GM18867 (cell line): Measurements from ENCODE around the gene CASP4.
A peak's percentile ranks its signal among the peaks of the same experiment; 100 is the strongest.
"Not testable (repeated sequence)": the region's sequence is repeated elsewhere in the genome, so short reads cannot be mapped to it uniquely, and the experiment has no call there.

ENCODE experiments used
- ATAC-seq: cut with Tn5 transposase; IDR thresholded peaks from one replicate; pipeline ENCODE4 v1.9.1; 2021; ENCODE audit warnings: mild to moderate bottlenecking, moderate library complexity; ENCODE audit not compliant: unreplicated experiment

CASP4 gene

GRCh38 chr11:104957280-104957679 lies 11.1 kb downstream of the CASP4 start:
- no peak for ATAC-seq

- ATAC-seq: no peak
These were observed 11.8 kb downstream of the CASP4 start for GRCh38 chr11:104956528-104956927.

DNA sequence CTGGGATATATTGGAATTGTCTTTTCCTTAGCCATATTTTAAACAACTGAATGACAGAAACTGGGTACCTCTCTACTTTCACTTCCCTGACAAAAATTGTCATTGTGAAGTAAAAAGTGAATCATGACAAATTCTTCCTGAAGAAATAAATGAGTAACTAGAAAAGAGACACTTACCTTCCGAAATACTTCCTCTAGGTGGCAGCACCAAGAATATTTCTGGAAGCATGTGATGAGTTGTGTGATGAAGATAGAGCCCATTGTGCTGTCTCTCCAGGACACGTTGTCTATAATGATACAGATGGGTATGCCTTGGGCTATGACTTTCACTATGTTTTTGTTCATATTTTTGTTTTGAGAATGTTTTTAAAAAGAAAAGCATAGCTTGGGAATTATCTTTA lies 21.5 kb downstream of the CASP4 start:
- peak; percentile 96 for ATAC-seq

GRCh38 chr11:104944076-104944475 lies 24.3 kb downstream of the CASP4 start:
- ATAC-seq: no peak

GRCh38 chr11:104943561-104943960 lies 24.8 kb downstream of the CASP4 start:
- ATAC-seq: no peak

GRCh38 chr11:104934594-104934993 lies 33.8 kb downstream of the CASP4 start:
- no peak for ATAC-seq

- ATAC-seq: not testable (repeated sequence)
These were observed 34.3 kb downstream of the CASP4 start for GRCh38 chr11:104934073-104934472.

DNA sequence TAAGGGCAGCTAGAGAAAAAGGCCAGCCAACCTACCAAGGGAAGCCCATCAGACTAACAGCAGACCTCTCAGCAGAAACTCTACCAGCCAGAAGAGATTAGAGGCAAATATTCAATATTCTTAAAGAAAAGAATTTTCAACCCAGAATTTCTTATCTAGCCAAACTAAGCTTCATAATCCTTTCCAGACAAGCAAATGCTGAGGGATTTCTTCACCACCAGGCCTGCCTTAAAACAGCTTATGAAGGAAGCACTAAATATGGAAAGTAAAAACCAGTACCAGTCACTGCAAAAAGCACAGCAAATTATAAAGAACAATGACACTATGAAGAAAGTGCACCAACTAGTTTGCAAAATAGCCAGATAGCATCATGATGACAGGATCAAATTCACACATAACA lies 39.6 kb downstream of the CASP4 start:
- no peak for ATAC-seq

DNA sequence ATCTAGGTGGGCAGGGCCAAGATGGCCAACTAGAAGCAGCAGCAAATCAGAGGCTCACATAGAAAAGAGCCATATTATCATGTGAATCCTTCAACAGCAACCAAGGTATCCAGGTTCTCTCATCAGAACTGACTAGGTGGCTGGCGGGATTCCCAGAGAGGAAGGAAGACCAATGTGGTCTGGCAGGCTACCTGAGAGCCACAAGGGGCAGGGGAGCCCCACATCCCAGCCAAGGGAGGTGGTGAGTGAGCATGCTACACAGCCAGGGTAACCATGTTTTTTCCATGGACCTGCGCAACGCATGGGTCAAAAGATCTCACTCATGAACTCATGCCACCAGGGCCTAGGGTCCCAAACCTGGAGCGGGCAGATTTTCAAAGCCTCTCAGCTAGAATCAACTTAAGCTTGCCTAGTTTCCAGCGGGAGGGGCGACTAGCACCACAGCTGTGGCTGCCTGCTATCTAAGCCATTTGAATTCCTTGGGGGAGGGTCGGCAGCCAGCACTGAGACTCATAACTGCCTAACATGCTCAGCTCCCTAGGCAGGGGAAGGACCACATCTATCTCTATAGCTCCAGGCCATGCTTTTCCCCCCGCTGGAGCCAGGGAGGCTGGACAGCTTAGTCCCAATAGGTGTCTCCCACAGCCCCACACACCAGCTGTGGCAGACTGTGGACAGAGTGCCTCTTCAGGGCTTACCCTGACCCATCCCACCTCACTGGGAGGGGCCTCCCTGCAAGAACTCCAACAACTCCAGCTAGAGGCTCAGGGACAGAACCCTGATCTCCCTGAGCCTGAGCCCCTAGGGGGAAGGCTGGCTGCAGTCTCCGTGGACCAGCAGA lies 41.4 kb downstream of the CASP4 start:
- ATAC-seq: no peak

DNA sequence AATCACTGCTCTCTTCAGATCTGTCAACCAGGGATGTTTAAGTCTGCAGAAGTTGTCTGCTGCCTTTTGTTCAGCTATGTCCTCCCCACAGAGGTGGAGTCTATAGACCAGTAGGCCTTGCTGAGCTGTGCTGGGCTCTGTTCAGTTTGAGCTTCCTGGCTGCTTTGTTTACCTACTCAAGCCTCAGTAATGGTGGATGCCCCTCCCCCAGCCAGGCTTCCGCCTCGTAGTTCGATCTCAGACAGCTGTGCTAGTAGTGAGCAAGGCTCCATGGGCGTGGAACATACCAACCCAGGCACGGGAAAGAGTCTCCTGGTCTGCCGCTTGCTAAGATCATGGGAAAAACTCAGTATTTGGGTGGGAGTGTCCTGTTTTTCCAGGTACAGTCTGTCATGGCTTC lies 42.5 kb downstream of the CASP4 start:
- no peak for ATAC-seq

DNA sequence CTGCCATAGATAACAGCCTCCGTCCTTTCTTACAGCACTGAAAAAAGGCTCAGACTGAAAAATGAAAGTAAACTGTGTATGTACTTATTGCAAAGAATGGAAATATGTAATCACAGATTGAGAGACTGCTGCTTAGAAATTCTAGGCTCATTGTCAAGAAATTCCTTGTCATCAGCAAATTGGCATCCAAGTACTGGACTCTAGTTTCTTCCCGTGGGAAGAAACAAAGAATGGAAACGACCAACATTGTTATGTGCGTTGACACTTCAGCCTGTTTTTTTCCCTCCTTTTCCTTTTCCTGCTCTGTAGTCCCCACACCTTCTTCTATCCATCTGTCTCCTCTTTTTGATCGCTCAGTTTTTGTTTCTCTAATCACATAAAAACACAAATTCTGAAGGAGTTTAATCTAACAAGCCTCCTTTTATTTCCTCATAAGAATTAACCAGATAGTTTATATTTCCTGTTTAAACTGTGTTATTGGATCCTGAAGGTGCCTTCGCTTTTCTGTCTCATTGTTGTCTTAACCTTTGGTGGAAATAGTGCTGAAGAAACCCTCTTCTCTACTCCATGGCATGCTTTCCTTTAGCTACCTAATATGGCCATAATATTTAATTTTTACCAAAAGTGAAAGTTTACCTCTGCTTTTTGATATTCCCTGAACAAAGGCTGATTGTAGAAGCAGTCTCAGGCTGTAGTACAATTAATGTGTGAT lies 50.1 kb downstream of the CASP4 start:
- peak; percentile 68 for ATAC-seq

GRCh38 chr11:104917271-104918112 lies 50.9 kb downstream of the CASP4 start:
- ATAC-seq: peak; percentile 17

GRCh38 chr11:104916442-104916841 lies 51.9 kb downstream of the CASP4 start:
- ATAC-seq: no peak

- no peak for ATAC-seq
These were observed 56.3 kb downstream of the CASP4 start for GRCh38 chr11:104912102-104912501.

DNA sequence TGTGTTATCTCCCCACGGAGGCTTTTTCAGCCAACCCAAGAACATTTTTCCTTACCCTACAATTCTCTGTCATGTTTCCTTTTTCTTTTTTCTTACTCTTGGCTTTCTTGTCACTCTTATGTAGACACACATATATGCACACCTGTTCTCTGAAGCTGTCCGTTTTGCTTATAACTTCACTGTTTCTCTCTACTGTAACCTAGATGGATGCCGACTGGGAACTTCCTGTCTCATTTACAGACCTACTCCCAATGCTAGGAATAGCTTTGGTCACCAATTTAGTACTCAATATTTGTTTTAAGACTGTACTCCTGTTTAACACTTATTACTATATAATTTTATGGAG lies 60.2 kb downstream of the CASP4 start:
- peak; percentile 30 for ATAC-seq

DNA sequence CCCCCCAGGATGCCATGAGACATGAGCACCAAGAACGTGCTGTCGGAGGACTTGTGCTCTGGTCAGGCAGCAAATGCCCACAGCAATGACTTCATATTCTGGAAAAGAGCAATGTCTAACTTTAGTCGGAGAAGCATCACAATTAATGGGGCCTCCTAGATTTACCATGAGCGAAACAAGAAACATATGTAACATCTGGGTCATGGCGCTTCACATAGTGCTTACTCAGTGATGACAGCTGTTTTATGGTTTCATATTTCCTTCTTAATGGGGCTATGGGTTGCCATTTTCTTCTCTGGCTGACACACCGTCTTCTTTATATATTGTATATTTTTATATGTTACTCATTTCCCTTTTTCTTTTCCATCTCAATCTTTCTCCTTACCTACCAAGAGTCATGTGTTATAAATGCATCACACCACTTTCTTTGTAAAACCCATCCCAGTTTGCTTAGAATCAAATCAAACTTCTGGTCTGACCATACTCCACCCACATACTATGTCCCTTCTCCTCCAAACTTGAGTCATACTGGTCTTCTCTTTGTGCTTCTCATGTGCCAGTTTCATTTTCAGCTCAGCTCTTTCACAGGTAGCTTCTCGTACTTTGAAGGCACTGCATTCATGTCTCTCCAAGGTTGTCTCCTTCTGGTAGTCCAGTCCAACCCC lies 60.7 kb downstream of the CASP4 start:
- peak; percentile 97 for ATAC-seq

GRCh38 chr11:104905271-104905670 lies 63.1 kb downstream of the CASP4 start:
- ATAC-seq: no peak

- no peak for ATAC-seq
These were observed 69.1 kb downstream of the CASP4 start for GRCh38 chr11:104899226-104899625.

DNA sequence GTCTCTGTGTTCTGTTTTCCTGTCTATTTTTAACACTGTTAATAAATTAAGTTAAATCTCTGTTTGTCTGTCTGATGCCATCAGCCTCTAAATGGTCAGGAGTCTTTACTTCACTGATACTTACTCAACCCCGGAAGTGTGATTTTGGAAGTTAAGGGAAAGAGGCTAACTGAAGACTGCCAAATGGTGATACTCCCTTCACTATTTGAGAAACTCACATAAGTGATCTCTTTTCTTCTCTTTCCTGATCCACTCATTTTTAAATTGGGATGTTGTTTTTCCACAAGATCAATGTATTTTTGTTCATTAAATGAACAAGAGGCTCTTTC lies 69.7 kb downstream of the CASP4 start:
- no peak for ATAC-seq

GRCh38 chr11:104897891-104898684 lies 70.3 kb downstream of the CASP4 start, which contains the start of gene CASP12:
TSS of gene CASP12 (minus strand) at chr11:104898460.
- peak; percentile 72 for ATAC-seq
